Stromal cell of bone marrow (primary cell): ENCODE measurements around the gene TRIM33.
"Not testable (repeated sequence)": the region's sequence is repeated elsewhere in the genome, so short reads cannot be mapped to it uniquely, and the experiment has no call there.

ENCODE experiments used
- DNase-seq: peaks from one replicate; pipeline ENCODE4 v3.0.0-alpha.2; 2012; ENCODE audit warnings: low read depth

TRIM33 gene

DNA sequence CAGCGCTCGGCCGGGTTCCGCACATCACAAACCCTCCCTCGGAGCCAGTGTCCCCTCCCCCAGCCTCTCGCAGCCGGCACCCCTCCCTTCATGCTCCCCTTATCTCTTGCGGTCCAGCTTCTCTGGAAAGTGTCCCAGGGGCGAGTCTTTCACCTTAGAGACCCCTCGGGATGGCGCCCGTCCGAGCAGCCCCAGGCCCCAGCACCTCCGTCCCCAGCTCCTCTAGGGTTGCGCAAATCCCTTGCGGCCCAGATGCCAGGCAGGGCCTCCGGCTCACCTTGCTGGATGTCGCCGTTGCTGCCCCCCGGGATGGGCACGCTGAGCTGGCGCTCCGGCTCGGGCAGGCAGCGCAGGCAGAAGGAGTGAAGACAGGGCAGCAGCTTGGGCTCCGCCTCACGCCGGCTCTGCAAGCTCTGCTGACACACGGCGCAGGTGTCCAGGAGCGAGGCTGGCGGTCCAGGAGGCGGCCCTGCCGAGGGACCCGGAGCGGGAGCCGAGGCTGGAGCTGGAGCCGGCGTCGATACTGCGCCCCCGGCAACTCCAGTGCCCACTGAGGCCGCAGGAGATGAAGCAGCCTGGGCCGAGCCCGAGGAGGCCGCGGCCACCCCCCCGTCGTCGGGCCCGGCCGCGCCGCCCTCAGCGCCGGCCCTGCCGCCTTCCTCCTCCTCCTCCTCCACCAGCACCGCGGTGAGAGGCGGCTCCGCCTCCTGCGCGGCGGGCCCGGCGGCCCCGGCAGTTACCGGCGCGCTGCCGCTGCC lies 550 bp downstream of the TRIM33 start:
- no peak for DNase-seq

DNA sequence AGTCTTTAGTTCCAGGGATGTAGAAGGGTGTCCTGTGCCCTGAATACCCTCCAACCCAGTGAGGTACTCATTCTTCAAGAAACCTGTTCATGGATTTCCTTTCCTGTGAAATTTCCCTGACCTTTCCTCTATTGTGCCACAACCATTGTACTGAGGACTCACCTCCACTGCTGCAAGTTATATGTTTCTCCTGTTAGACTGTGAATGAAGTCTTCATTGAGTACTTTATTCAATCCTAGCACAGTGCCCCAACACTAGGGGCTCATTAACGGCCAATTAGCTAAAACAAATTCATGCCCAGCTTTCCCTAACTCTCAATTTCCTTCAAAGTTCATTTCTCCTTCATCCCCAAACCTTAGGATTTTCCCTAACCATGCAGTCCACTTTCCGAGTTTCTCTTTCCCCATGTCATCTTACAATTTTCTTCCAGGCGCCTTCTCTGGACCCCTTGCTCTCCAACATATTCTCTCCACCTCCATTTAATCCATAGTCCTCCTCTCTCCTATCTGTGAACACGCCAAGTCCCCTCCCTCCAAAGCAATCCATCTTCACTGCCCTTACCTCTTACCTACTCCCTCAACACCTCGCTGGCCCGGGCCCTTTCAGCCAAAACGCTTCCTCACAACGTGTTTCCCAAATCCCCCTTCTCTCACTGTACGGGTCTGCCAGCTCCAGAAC lies 1.3 kb downstream of the TRIM33 start:
- DNase-seq: no peak

DNA sequence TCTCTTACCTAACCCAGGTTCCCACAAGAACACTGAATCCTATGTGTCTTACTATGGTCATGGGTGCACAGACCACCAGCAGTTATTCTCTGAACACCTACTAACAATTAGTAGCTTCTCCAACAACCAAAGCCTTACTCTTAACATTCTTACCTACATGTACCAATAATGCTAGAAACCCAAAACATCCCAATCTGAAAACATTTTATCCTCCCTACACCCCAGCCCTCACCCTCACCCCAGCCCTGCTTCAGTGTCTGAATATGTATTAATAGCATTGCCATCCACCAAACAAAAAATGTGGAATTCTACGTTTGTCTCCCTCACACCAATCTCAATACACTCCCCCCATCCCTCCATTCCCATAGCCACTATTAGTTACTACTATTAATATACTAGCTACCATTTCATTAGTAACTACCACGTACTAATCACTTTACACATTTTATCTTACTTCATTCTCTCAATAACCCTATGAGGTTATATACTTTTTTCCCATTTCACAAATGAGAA lies 2.6 kb downstream of the TRIM33 start:
- no peak for DNase-seq

DNA sequence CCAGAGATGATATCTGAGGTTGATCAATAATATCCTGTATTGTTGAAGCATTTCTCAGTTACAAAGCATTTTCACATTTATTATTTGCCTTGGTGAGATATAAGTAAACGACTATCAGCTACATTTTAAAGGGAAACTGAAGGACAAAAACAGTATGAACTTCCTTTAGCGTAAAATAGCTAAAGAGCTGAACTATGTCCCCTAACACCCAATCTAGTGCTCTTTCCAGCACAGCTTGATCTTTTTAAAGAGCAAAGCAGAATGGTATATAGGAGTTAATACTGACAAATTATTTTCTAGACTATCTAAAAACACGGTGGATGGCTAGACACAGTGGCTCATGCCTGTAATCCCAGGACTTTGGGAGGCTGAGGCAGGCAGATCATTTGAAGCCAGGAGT lies 3.5 kb downstream of the TRIM33 start:
- DNase-seq: no peak

DNA sequence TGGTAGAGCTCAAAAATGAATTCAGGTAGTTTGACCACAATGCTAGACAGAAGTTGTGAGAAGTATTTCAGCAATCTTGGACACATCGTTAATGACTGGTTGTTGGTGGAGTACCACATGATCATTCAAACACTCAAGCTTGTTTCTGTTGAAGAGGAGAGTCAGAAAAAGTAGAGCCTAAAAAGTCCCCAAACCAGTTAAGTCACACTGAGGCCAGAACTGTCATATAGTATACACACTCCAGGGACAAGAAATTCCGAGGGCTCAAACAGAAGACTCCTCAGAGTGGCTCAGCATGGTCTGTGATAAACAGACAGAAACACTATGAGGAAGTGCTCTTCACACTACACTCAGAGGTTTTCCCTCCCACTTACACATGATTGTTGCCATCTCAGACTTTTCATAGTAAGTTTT lies 5.8 kb downstream of the TRIM33 start:
- no peak for DNase-seq

DNA sequence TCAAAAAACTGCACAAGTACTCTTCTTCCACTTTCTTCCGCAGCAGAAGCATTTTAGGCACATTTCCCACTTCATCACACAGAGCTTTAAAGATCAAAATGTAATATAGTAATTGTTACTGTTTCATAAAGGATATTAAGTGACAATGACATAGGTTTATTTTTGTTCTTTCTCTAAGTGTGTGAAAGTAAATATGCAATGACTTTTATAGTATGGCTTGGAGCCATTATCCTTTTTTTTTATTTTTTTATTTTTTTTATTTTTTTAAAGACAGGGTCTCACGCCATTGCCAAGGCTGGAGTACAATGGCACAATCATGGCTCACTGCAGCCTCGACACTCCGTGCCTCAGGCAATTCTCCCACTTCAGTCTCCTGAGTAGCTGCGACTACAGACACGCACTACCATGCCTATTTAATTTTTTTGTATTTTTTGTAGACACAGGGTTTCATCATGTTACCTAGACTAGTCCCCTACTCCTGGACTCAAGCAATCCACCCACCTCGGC lies 7.0 kb downstream of the TRIM33 start:
- DNase-seq: no peak

DNA sequence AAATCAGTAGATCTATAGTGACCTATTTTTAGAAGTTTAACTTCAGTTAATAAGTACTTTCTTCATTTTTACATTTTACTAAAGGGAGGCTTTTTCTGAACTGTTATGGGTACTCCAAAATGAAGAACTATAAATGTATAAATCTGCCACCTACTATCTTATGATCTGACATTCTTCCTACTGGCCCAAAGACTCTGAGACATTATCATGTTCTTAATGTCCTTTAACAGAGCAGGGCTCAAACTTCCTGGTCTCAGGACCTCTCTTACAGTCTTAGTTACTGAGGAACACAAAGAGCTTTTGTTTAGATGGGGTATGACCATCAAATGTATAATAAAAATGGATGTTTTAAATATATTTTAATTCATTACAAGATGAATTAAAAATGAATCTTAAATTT lies 8.9 kb downstream of the TRIM33 start:
- no peak for DNase-seq

DNA sequence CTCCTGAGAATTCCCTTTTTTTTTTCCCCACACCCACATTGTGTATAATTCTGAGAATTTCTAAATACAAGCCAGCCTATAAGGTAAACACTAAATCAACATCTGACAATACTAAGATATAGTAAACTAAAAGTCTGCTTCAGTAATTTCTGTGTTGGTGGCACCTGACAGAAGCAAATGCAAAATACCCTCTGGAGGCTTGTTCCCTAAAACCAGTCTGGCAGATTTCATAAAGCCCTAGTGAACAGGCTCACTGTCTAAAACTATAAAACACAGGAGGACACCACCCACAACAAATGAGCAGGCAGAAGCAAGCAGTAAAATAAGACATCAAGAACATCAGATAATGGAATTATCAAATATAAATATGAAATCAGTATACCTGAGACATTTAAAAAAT lies 11.5 kb downstream of the TRIM33 start:
- no peak for DNase-seq

DNA sequence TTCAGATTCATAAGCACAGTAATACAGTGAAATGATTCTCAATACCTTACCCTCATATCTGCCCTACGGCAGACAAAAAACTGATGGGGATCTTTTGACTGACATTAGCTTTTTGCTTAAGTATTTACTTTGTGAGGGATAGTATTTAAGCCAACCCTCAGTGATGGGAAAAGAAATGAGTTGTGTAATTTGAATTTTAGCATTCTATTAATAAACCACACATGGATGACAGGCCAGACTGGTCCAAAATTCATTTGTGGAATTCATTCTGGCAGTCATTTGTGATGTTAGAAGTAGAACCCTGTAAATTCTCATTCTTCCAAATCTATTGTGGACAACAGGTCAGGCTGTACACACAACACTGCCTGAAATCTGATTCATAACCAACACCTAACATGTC lies 14.9 kb downstream of the TRIM33 start:
- no peak for DNase-seq

DNA sequence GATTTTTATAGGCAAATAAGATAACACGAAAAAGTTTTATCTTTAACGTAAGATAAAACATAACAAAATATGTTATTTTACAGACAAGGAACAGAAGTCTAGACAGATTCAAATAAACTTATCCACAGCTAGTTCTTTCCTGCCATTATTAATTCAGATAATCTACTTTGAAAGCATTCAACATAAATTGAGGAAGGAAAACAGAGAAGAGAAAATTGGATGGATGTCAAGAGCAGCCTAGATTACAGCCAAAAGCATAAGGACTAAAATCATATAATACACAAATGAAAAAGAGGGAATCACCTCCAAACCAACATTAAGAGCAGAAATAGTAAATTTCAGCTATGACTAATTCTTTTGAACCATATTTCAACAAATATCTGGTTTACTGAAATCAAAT lies 15.5 kb downstream of the TRIM33 start:
- DNase-seq: no peak

DNA sequence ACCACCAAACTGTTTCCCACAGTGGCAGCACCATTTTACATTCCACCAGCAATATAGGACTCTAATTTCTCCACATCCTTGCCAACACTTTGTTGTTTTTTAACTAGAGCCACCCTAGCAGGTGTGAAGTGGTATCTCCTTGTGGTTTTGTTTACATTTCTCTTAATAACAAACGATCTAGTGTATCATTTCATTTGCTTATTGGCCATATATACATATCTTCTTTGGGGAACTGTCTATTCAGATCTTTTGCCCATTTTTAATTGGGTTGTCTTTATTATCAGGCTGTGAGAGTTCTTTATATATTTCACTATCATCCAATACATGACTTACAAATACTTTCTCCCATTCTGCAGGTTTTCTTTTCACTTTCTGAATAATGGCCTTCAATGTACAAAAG lies 18.0 kb downstream of the TRIM33 start:
- no peak for DNase-seq

DNA sequence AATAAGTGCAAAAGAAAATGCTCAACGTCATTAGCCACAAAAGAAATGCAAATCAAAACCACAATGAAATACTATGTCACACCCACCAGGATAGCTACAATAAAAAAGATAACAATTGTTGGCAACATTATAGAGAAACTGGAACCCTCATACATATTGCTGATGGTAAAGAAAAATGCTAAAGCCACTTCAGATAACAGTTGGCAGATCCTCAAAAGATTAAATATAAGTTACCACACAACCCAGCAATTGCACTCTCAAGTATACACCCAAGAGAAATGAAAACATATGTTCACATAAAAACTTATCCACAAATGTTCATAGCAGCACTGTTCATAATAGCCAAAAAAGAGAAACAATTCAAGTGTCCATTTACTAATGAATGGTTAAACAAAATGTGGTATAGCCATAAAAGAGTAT lies 20.7 kb downstream of the TRIM33 start:
- DNase-seq: no peak

DNA sequence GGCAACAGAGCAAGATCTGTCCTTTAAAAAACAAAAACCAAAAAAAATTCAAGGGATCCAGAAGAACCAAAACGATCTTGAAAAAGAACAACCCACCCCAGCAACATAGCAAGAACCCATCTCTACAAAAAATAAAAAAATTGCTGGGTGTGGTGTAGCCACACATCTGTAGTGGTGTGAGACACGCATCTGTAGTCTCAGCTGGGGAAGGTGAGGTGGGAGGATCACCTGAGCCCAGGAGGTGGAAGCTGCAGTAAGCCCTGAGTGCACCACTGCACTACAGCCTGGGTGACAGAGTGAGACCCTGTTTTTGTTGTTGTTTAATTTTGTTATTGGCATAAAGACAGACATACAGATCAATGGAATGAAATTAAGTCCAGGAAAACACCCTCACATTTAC lies 22.3 kb downstream of the TRIM33 start:
- no peak for DNase-seq

DNA sequence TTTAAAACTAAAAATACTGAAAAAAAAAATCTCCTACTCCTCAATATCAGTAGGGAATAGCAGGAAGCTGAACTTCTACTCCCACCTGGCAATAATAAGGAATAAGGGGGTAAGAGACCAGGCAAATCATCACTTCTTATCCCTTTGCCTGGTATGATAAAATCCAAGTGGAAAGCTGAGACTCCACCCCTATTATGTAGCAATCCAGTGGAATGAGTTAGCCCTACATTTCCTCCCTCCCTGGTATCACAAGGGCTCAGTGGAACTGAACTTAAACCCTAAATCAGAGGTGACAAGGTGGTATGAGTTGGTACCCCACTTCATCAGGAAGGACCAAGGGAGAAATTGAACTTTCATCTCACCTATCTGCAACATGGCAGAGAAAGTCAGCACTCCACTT lies 25.7 kb downstream of the TRIM33 start:
- DNase-seq: no peak

DNA sequence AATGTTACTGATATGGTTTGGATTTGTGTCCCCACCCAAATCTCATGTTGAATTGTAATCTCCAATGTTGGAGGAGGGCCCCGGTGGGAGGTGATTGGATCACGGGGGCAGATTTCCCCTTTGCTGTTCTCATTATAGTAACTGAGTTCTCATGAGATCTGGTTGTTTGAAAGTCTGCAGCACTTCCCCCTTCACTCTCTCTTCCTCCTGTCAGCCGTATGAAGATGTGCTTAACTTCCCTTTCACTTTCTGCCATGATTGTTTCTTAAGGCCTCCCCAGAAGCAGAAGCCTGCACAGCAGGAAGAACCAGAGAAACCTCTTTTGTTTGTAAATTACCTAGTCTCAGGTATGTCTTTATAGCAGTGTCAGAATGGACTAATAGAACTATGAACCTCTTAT lies 28.4 kb downstream of the TRIM33 start:
- no peak for DNase-seq

DNA sequence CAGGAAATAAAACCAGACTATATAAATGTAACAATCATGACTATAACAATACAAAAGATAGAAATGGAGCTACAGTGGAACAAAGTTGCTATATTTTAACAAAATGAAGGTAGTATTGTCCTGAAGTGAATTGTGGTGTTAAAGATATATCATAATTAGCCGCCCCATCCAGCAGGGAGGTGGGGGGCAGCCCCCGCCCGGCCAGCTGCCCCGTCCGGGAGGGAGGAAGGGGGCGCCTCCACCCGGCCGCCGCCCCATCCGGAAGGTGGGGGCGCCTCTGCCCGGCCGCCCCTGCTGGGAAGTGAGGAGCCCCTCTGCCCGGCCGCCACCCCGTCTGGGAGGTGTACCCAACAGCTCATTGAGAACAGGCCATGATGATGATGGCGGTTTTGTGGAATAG lies 31.4 kb downstream of the TRIM33 start:
- DNase-seq: not testable (repeated sequence)

DNA sequence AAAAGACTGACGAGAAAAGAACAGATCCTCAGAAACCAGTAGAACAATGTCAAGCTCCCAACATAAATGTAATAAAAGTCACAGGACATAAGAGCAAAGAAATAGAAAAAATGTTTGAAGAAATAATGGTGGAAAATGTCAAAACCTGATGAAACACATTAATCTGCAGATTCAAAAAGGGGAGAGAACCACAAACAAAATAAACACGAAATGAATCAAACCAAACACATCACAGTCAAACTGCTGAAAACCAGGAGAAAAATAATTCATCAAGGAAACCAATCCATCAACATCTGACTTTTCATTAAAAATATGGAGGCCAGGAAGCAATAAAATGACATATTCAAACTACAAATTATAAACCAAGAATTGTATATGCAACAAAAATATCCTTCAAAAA lies 31.9 kb downstream of the TRIM33 start:
- DNase-seq: no peak

DNA sequence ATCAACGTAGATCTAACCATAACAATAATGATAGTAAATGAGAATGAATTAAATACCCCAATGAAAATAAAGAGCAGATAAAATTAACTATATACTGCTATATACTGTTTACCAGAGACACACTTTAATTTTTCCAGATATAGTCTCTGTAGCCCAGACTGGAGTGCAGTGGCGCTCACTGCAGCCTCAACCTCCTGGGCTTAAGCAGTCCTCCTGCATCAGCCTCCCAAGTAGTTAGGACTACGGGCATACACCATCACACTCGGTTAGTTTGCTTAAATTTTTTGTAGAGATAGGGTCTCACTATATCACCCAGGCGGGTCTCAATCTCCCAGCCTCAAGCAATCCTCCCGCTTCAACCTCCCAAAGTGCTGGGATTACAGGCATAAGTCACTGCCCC lies 37.2 kb downstream of the TRIM33 start:
- no peak for DNase-seq

DNA sequence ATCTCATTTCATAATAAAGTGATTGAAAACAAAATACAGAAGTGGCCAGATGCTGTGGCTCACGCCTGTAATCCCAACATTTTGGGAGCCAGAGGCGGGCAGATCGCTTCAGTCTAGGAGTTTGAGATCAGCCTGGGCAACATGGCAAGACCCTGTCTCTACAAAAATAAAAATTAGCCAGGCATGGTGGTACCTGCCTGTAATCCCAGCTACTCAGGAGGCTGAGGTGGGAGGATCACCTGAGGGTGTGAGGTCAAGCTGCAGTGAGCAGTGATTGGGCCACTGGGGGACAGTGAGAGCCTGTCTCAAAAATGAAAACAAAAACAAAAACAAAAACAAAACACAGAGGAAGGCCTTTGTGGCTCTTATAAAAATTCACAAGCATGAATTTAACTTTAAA lies 38.6 kb downstream of the TRIM33 start:
- DNase-seq: no peak

DNA sequence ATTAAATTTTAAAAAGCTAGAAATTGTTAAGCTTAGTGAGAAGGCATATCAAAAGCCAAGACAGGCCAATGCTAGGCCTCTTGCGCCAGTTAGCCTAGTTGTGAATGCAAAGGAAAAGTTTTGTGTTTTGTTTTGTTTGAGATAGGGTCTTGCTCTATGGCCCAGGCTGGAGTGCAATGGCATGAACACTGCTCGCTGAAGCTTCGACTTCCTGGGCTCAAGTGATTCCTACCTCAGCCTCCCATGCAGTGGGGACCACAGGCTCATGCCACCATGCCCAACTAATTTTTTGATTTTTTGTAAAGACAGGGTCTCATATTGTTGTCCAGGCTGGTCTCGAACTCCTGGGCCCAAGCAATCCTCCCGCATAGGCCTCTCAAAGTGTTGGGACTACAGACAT lies 40.3 kb downstream of the TRIM33 start:
- DNase-seq: no peak

DNA sequence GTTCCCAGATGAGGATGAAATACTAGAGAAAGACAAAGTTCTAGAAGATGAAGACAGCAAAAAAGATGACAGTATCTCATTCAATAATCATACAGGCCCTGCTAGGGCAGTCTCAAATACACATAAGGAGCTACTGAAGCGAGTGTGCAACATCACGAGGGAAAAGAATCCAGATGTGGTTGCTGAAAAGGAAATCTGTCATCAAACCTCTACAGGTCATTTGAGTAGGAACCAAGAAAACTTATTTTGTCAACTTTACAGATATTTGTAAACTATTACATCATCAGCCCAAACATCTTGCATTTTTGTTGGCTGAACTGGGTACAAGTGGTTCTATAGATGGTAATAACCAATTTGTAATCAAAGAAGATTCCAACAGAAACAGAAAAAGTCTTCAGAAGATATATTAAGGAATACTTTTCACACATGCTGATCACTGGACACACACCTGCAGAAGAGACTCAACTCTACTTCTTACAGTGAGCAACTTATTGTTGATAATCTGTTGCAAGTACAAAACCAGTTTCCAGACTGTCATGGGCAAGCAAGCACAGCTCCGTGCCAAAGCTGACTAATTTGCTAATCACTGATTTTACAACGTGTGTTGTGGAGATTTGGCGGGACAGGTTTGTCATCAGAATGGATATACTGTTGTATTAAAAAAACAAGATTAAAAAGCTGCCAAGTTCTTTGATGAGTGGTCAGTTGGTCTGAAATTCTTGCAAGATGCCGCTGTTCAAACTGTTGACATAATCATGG lies 42.1 kb downstream of the TRIM33 start:
- no peak for DNase-seq

DNA sequence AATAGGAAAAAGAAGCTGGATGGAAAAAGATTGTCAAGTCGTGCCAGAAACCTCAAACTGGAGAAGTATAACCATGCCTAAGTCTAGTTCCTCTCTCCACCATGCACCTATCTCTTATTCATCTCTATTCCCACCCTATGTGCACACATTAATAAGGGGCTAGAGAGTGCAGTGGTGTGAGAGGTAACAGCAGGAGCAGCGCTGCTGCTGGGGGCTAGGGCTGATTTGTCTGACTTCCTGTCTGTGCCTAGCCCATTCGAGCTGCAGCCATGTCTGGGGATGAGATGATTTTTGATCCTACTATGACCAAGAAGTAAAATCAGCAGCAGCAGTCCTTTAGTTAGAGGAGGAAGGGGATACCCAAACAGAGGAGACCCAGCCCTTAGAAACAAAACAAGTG lies 43.0 kb downstream of the TRIM33 start:
- no peak for DNase-seq

DNA sequence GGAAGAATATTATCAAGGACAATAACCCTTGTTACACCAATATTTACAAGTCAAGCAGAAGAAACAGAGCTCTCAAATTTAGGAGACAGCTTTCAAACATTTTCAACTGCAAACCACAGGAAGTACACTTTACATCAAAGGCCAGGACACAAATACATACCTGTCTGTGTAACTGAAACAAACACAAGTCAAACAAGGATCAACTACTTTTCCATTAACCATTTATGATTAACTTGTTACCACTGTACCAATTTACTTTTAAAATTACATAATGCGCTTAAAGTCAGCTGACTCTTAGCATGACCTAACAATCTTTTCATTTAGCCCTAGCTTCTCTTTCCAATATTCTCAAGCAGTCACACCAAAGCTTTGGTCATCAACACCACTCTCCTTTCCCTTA lies 43.5 kb downstream of the TRIM33 start:
- DNase-seq: no peak
